ENCODE measurements around the gene CR1. TPM values are rescaled to one million over a fixed set of nuclear protein-coding genes. Genes with fewer than 3 reads are reported as not detected.

Gene CR1
- total RNA-seq, 2 experiments from 2014 or later: 0.14 to 0.18 TPM

- peaks cover 14% of the 10 kb centered on the region for H3K27me3 Mint-ChIP-seq
- no peaks in the 10 kb centered on the region for H3K36me3 Mint-ChIP-seq (ENCODE audit: low read depth)
- H3K9me3 Mint-ChIP-seq: no peaks in the 10 kb centered on the region
- no peak for DNase-seq
- H3K4me1 Mint-ChIP-seq (ENCODE audit: low read depth): peaks cover 25% of the 10 kb centered on the region
- H3K27ac Mint-ChIP-seq: no peak overlapping the region
- peak; percentile 76 for ATAC-seq
- no peak overlapping the region for H3K4me3 Mint-ChIP-seq
- intact Hi-C loops (cut with micrococcal nuclease): no loop called here
- POLR2A ChIA-PET: interaction anchor here (1.0 to 1.5 kb wide), 3 partner anchors 178 to 450 kb away, joined by 3 to 6 read pairs (median 4); no protein-coding TSS in a partner anchor
- CTCF ChIA-PET: interaction anchor here (0.5 to 2.8 kb wide), 51 partner anchors 12 to 683 kb away, joined by 3 to 29 read pairs (median 4); partner anchors contain the start of genes C4BPB, CD55, CR2 and PFKFB2
- no peak for TF ChIP-seq CTCF (IDR thresholded peaks at IDR 0.05)
Observed at GRCh38 chr1:207500306-207500705, 4.3 kb downstream of the CR1 start.

- ChIA-PET POLR2A (no interaction called here), CTCF (interaction anchor here (1.8 kb wide), 1 partner anchor 448 kb away, joined by 4 read pairs; the partner anchor contains the start of gene PFKFB2)
- intact Hi-C loops (cut with micrococcal nuclease): no loop called here
- peaks cover 8% of the 10 kb centered on the region for H3K27me3 Mint-ChIP-seq
- DNase-seq (no peak), ATAC-seq (no peak)
- H3K4me1 Mint-ChIP-seq (ENCODE audit: low read depth): peaks cover 18% of the 10 kb centered on the region
- no peak overlapping the region for H3K27ac Mint-ChIP-seq
- H3K9me3 Mint-ChIP-seq: no peaks in the 10 kb centered on the region
- TF ChIP-seq CTCF (IDR thresholded peaks at IDR 0.05): no peak
- no peak overlapping the region for H3K4me3 Mint-ChIP-seq
- no peaks in the 10 kb centered on the region for H3K36me3 Mint-ChIP-seq (ENCODE audit: low read depth)
Observed at GRCh38 chr1:207501071-207501470, 5.1 kb downstream of the CR1 start.

- ATAC-seq: no peak
- Mint-ChIP-seq H3K4me3 (no peak overlapping the region), H3K9me3 (no peaks in the 10 kb centered on the region), H3K36me3 (ENCODE audit: low read depth) (no peaks in the 10 kb centered on the region), H3K27ac (no peak overlapping the region), H3K27me3 (peaks cover 4% of the 10 kb centered on the region), H3K4me1 (ENCODE audit: low read depth) (peaks cover 18% of the 10 kb centered on the region)
- CTCF ChIA-PET: interaction anchor here (0.9 to 1.8 kb wide), 2 partner anchors 77 to 450 kb away, joined by 3 to 4 read pairs; partner anchors contain the start of gene PFKFB2
- POLR2A ChIA-PET: no interaction called here
- TF ChIP-seq CTCF (IDR thresholded peaks at IDR 0.05): no peak
- no peak for DNase-seq
- intact Hi-C loops (cut with micrococcal nuclease): no loop called here
Observed at GRCh38 chr1:207502726-207503125, 6.8 kb downstream of the CR1 start.

GRCh38 chr1:207503950-207504349, 8.0 kb downstream of the CR1 start:
- no peaks in the 10 kb centered on the region for H3K36me3 Mint-ChIP-seq (ENCODE audit: low read depth)
- CTCF ChIA-PET: interaction anchor here (1.3 kb wide), 1 partner anchor 427 kb away, joined by 3 read pairs; no protein-coding TSS in a partner anchor
- ATAC-seq (no peak), DNase-seq (no peak)
- peaks cover 4% of the 10 kb centered on the region for H3K27me3 Mint-ChIP-seq
- intact Hi-C loops (cut with micrococcal nuclease): no loop called here
- H3K4me1 Mint-ChIP-seq (ENCODE audit: low read depth): peaks cover 18% of the 10 kb centered on the region
- TF ChIP-seq CTCF (IDR thresholded peaks at IDR 0.05): no peak
- no peaks in the 10 kb centered on the region for H3K9me3 Mint-ChIP-seq
- no peak overlapping the region for H3K4me3 Mint-ChIP-seq
- POLR2A ChIA-PET: interaction anchor here (1.1 kb wide), 1 partner anchor 13 kb away, joined by 3 read pairs; no protein-coding TSS in a partner anchor
- H3K27ac Mint-ChIP-seq: no peak overlapping the region

- no peak overlapping the region for H3K4me3 Mint-ChIP-seq
- no peaks in the 10 kb centered on the region for H3K9me3 Mint-ChIP-seq
- CTCF ChIA-PET: interaction anchor here (0.8 to 1.3 kb wide), 2 partner anchors 428 to 454 kb away, joined by 3 read pairs; no protein-coding TSS in a partner anchor
- DNase-seq (no peak), ATAC-seq (no peak)
- H3K36me3 Mint-ChIP-seq (ENCODE audit: low read depth): no peaks in the 10 kb centered on the region
- peaks cover 4% of the 10 kb centered on the region for H3K27me3 Mint-ChIP-seq
- H3K4me1 Mint-ChIP-seq (ENCODE audit: low read depth): peaks cover 14% of the 10 kb centered on the region
- POLR2A ChIA-PET: interaction anchor here (1.1 kb wide), 1 partner anchor 13 kb away, joined by 3 read pairs; no protein-coding TSS in a partner anchor
- no peak overlapping the region for H3K27ac Mint-ChIP-seq
- intact Hi-C loops (cut with micrococcal nuclease): no loop called here
- no peak for TF ChIP-seq CTCF (IDR thresholded peaks at IDR 0.05)
Observed at GRCh38 chr1:207504438-207504837, 8.5 kb downstream of the CR1 start.

Data from activated CD8-positive, alpha-beta T cell treated with anti-CD3 and anti-CD28 coated beads for 36 hours (primary cell).